ENCODE data around the gene CMTM8. TPM values are rescaled to one million over a fixed set of nuclear protein-coding genes. Genes with fewer than 3 reads are reported as not detected.

Gene CMTM8
- total and polyA plus RNA-seq, 11 donors = 1.7 to 12.1 (median 3.6) TPM

GRCh38 chr3:32200490-32200889 is 38.0 kb upstream of the CMTM8 start:
- WGBS, 4 donors = 32 to 56% (median 39%) methylated on average over 7 of the region's 7 CpGs
- intact Hi-C loops (cut with DNase I) = loop anchor here in 3 of 10 donors (2.0 to 5.0 kb wide), 2 partner anchors 37 to 38 kb away; partner anchors contain the start of gene CMTM8 (in 3 of the 3)
- H3K9me3 ChIP-seq = no peaks in the 10 kb centered on the region
- H3K4me3 ChIP-seq = peak overlapping the region in 1 of 12 donors; percentile 6
- peak; percentile 77 to 86 (median 85) for DNase-seq
- no peak for TF ChIP-seq CTCF (IDR thresholded peaks at IDR 0.05)
- no peak for TF ChIP-seq POLR2A (IDR thresholded peaks at IDR 0.05)
- H3K36me3 ChIP-seq = no peaks in the 10 kb centered on the region
- H3K27me3 ChIP-seq = no peaks in the 10 kb centered on the region
- H3K4me1 ChIP-seq = peaks cover 0 to 48% (median 30%) of the 10 kb centered on the region in 12 donors
- H3K27ac ChIP-seq = peak overlapping the region; percentile 47 to 88 (median 76)
- peak; percentile 81 to 92 (median 88) for ATAC-seq

GRCh38 chr3:32200992-32201758 is 37.3 kb upstream of the CMTM8 start:
- TF ChIP-seq CTCF (IDR thresholded peaks at IDR 0.05) (no peak), POLR2A (IDR thresholded peaks at IDR 0.05) (no peak)
- Histone ChIP-seq H3K9me3 (no peaks in the 10 kb centered on the region), H3K36me3 (no peaks in the 10 kb centered on the region), H3K27me3 (no peaks in the 10 kb centered on the region), H3K4me3 (peak overlapping the region in 2 of 12 donors; percentile 3 to 6), H3K27ac (peak overlapping the region; percentile 63 to 88 (median 76)), H3K4me1 (peaks cover 0 to 46% (median 30%) of the 10 kb centered on the region in 12 donors)
- ATAC-seq (peak; percentile 51 to 79 (median 63)), DNase-seq (peak; percentile 28 to 66 (median 51))
- intact Hi-C loops (cut with DNase I) = loop anchor here in 3 of 10 donors (2.0 to 5.0 kb wide), 2 partner anchors 36 to 38 kb away; partner anchors contain the start of gene CMTM8 (in 3 of the 3)
- WGBS, 4 donors = 38 to 59% (median 49%) methylated on average over 8 to 10 of the region's 10 CpGs

GRCh38 chr3:32202496-32202895 is 36.0 kb upstream of the CMTM8 start:
- peaks cover 0 to 44% (median 31%) of the 10 kb centered on the region in 12 donors for H3K4me1 ChIP-seq
- intact Hi-C loops (cut with DNase I) = loop anchor here in 1 of 10 donors (5.0 kb wide), 1 partner anchor 35 kb away; the partner anchor contains the start of gene CMTM8
- H3K27ac ChIP-seq = peak overlapping the region in 8 of 12 donors; percentile 68 to 85 (median 78)
- no peak for TF ChIP-seq POLR2A (IDR thresholded peaks at IDR 0.05)
- no peak for TF ChIP-seq CTCF (IDR thresholded peaks at IDR 0.05)
- H3K27me3 ChIP-seq = no peaks in the 10 kb centered on the region
- no peaks in the 10 kb centered on the region for H3K9me3 ChIP-seq
- no peak for ATAC-seq
- no peak overlapping the region for H3K4me3 ChIP-seq
- H3K36me3 ChIP-seq = no peaks in the 10 kb centered on the region
- DNase-seq = no peak
- WGBS, 4 donors = 80 to 96% (median 91%) methylated on average over 1 of the region's 1 CpG

- TF ChIP-seq CTCF (IDR thresholded peaks at IDR 0.05) (no peak), POLR2A (IDR thresholded peaks at IDR 0.05) (no peak)
- H3K9me3 ChIP-seq = no peaks in the 10 kb centered on the region
- peaks cover 0 to 44% (median 31%) of the 10 kb centered on the region in 12 donors for H3K4me1 ChIP-seq
- intact Hi-C loops (cut with DNase I) = loop anchor here in 1 of 10 donors (5.0 kb wide), 1 partner anchor 33 kb away; the partner anchor contains the start of gene CMTM8
- ATAC-seq = no peak
- no peaks in the 10 kb centered on the region for H3K36me3 ChIP-seq
- no peak for DNase-seq
- H3K27me3 ChIP-seq = no peaks in the 10 kb centered on the region
- H3K27ac ChIP-seq = no peak overlapping the region
- no peak overlapping the region for H3K4me3 ChIP-seq
Measured at GRCh38 chr3:32203854-32204253, 34.6 kb upstream of the CMTM8 start.
